ENCODE measurements around the gene HOXD4. TPM values are rescaled to one million over a fixed set of nuclear protein-coding genes. Genes with fewer than 3 reads are reported as not detected.

HOXD4 gene
- polyA plus RNA-seq, 1 donor from 2014 or later: not detected

- H3K9me3 Mint-ChIP-seq: peaks cover 0 to 5% (median 0%) of the 10 kb centered on the region in 3 donors
- peak within 1 kb of the TSS; percentile 77 to 99 (median 94) for H3K27ac Mint-ChIP-seq
- H3K4me1 Mint-ChIP-seq: peaks cover 7 to 16% (median 9%) of the 10 kb centered on the region in 3 donors
- H3K27me3 Mint-ChIP-seq: peaks cover 75% of the 10 kb centered on the region
- peak within 1 kb of the TSS; percentile 41 to 82 (median 73) for H3K4me3 Mint-ChIP-seq
- H3K36me3 Mint-ChIP-seq: no peaks in the 10 kb centered on the region
These were observed 22.2 kb upstream of the HOXD4 start, which contains the start of gene HOXD8 for GRCh38 chr2:176128982-176129796. Gene HOXD8 (plus strand): TSS chr2:176129705. CDS start chr2:176130367, 662 bp downstream.

- no peaks in the 10 kb centered on the region for H3K36me3 Mint-ChIP-seq
- H3K27ac Mint-ChIP-seq: no peak overlapping the region
- peaks cover 0 to 5% (median 0%) of the 10 kb centered on the region in 3 donors for H3K9me3 Mint-ChIP-seq
- H3K4me1 Mint-ChIP-seq: peaks cover 7 to 16% (median 9%) of the 10 kb centered on the region in 3 donors
- H3K4me3 Mint-ChIP-seq: no peak overlapping the region
- H3K27me3 Mint-ChIP-seq: peaks cover 75% of the 10 kb centered on the region
These were observed 21.6 kb upstream of the HOXD4 start for GRCh38 chr2:176129813-176130146.

- H3K4me1 Mint-ChIP-seq: peaks cover 7 to 19% (median 9%) of the 10 kb centered on the region in 3 donors
- H3K27me3 Mint-ChIP-seq: peaks cover 78% of the 10 kb centered on the region
- no peaks in the 10 kb centered on the region for H3K36me3 Mint-ChIP-seq
- peak overlapping the region; percentile 76 to 97 (median 90) for H3K27ac Mint-ChIP-seq
- peaks cover 0 to 5% (median 0%) of the 10 kb centered on the region in 3 donors for H3K9me3 Mint-ChIP-seq
- H3K4me3 Mint-ChIP-seq: peak overlapping the region; percentile 16 to 82 (median 72)
These were observed 21.0 kb upstream of the HOXD4 start for GRCh38 chr2:176130147-176130956.

- Mint-ChIP-seq H3K36me3 (no peaks in the 10 kb centered on the region), H3K27me3 (peaks cover 78% of the 10 kb centered on the region), H3K9me3 (peaks cover 0 to 5% (median 0%) of the 10 kb centered on the region in 3 donors), H3K27ac (peak overlapping the region; percentile 76 to 97 (median 90)), H3K4me3 (peak overlapping the region; percentile 16 to 82 (median 72)), H3K4me1 (peaks cover 12 to 21% (median 14%) of the 10 kb centered on the region in 3 donors)
These were observed 20.1 kb upstream of the HOXD4 start for GRCh38 chr2:176130957-176131847.

GRCh38 chr2:176131848-176132158, 19.5 kb upstream of the HOXD4 start:
- H3K4me1 Mint-ChIP-seq: peaks cover 13 to 21% (median 15%) of the 10 kb centered on the region in 3 donors
- no peaks in the 10 kb centered on the region for H3K36me3 Mint-ChIP-seq
- peaks cover 76% of the 10 kb centered on the region for H3K27me3 Mint-ChIP-seq
- H3K27ac Mint-ChIP-seq: peak overlapping the region; percentile 10 to 97 (median 76)
- peak overlapping the region in 2 of 4 donors; percentile 8 to 67 for H3K4me3 Mint-ChIP-seq
- H3K9me3 Mint-ChIP-seq: peaks cover 0 to 5% (median 0%) of the 10 kb centered on the region in 3 donors

GRCh38 chr2:176132205-176133171, 18.9 kb upstream of the HOXD4 start:
- Mint-ChIP-seq H3K27ac (peak overlapping the region; percentile 64 to 97 (median 76)), H3K9me3 (peaks cover 0 to 9% (median 0%) of the 10 kb centered on the region in 3 donors), H3K4me1 (peaks cover 13 to 16% (median 16%) of the 10 kb centered on the region in 3 donors), H3K27me3 (peaks cover 76% of the 10 kb centered on the region), H3K4me3 (peak overlapping the region; percentile 13 to 82 (median 74)), H3K36me3 (no peaks in the 10 kb centered on the region)

- peaks cover 1% of the 10 kb centered on the region for H3K36me3 Mint-ChIP-seq
These were observed 18.0 kb upstream of the HOXD4 start for GRCh38 chr2:176133389-176133788.

GRCh38 chr2:176134035-176134434, 17.3 kb upstream of the HOXD4 start:
- Mint-ChIP-seq H3K27me3 (peaks cover 76% of the 10 kb centered on the region), H3K4me3 (peak overlapping the region in 1 of 4 donors; percentile 13), H3K36me3 (peaks cover 1% of the 10 kb centered on the region), H3K27ac (peak overlapping the region in 1 of 3 donors; percentile 76), H3K4me1 (peaks cover 13 to 24% (median 16%) of the 10 kb centered on the region in 3 donors), H3K9me3 (peaks cover 0 to 9% (median 5%) of the 10 kb centered on the region in 3 donors)

More at GRCh38 chr2:176133389-176133788, 18.0 kb upstream of the HOXD4 start:
- peak overlapping the region in 1 of 3 donors; percentile 76 for H3K27ac Mint-ChIP-seq
- peak overlapping the region in 1 of 4 donors; percentile 28 for H3K4me3 Mint-ChIP-seq
- peaks cover 0 to 9% (median 2%) of the 10 kb centered on the region in 3 donors for H3K9me3 Mint-ChIP-seq
- peaks cover 13 to 18% (median 13%) of the 10 kb centered on the region in 3 donors for H3K4me1 Mint-ChIP-seq
- peaks cover 77% of the 10 kb centered on the region for H3K27me3 Mint-ChIP-seq

GRCh38 chr2:176135035-176135440, 16.3 kb upstream of the HOXD4 start:
- Mint-ChIP-seq H3K9me3 (peaks cover 0 to 15% (median 5%) of the 10 kb centered on the region in 3 donors), H3K27ac (peak overlapping the region in 1 of 3 donors; percentile 76), H3K4me3 (peak overlapping the region in 2 of 4 donors; percentile 47 to 73)

GRCh38 chr2:176136374-176137251, 14.7 kb upstream of the HOXD4 start:
- Mint-ChIP-seq H3K36me3 (peaks cover 4% of the 10 kb centered on the region), H3K4me1 (peaks cover 22 to 24% (median 22%) of the 10 kb centered on the region in 3 donors), H3K4me3 (peak overlapping the region in 3 of 4 donors; percentile 17 to 83 (median 79)), H3K27ac (peak overlapping the region in 2 of 3 donors; percentile 57 to 76), H3K9me3 (peaks cover 0 to 15% (median 5%) of the 10 kb centered on the region in 3 donors), H3K27me3 (peaks cover 76% of the 10 kb centered on the region)

More at GRCh38 chr2:176135035-176135440, 16.3 kb upstream of the HOXD4 start:
- Mint-ChIP-seq H3K4me1 (peaks cover 15 to 28% (median 20%) of the 10 kb centered on the region in 3 donors), H3K27me3 (peaks cover 78% of the 10 kb centered on the region), H3K36me3 (peaks cover 1% of the 10 kb centered on the region)

- Mint-ChIP-seq H3K9me3 (peaks cover 0 to 16% (median 5%) of the 10 kb centered on the region in 3 donors), H3K4me1 (peaks cover 21 to 22% (median 22%) of the 10 kb centered on the region in 3 donors), H3K27me3 (peaks cover 72% of the 10 kb centered on the region), H3K36me3 (peaks cover 4% of the 10 kb centered on the region), H3K27ac (peak overlapping the region; percentile 39 to 57 (median 47)), H3K4me3 (peak overlapping the region in 3 of 4 donors; percentile 17 to 72 (median 63))
These were observed 14.1 kb upstream of the HOXD4 start for GRCh38 chr2:176137252-176137580.

- Mint-ChIP-seq H3K4me1 (peaks cover 18 to 19% (median 18%) of the 10 kb centered on the region in 3 donors), H3K36me3 (peaks cover 4% of the 10 kb centered on the region), H3K27ac (peak overlapping the region in 2 of 3 donors; percentile 47 to 88), H3K4me3 (peak overlapping the region in 1 of 4 donors; percentile 17), H3K9me3 (peaks cover 0 to 14% (median 5%) of the 10 kb centered on the region in 3 donors), H3K27me3 (peaks cover 66% of the 10 kb centered on the region)
These were observed 13.4 kb upstream of the HOXD4 start for GRCh38 chr2:176137906-176138305.

Data from IgD-negative memory B cell (primary cell).